HepG2 (cell line): ENCODE data around the gene M1AP. TPM values are rescaled to one million over a fixed set of nuclear protein-coding genes. Genes with fewer than 3 reads are reported as not detected.

Source experiments
- ATAC-seq: fragments of 200-7000 bp; cut with Tn5 transposase; 3 replicates; pipeline ENCODE4 v1.9.1; 2020; ENCODE audit warnings: mild to moderate bottlenecking, moderate library complexity
- BruUV-seq: library from RNA; stranded (reverse); fragments of 400-500 nt; replicated peaks from 2 replicates; lab custom pipeline; 2021; lab: Mats Ljungman, UMichigan
- CTCF ChIA-PET: fragments of 300-600 bp; formaldehyde crosslinking; extraction: SDS; loops from one replicate; lab custom pipeline; 2021; ENCODE audit warnings: low total read pairs, inconsistent platforms, low intra/inter-chr PET ratio; lab: Yijun Ruan, JAX
- POLR2A ChIA-PET: fragments of 350-600 bp; sonication (Branson Sonifier 250); formaldehyde crosslinking; loops from one replicate; lab custom pipeline; 2020; ENCODE audit warnings: antibody characterized with exemption, inconsistent platforms; lab: Yijun Ruan, JAX
- DNase-seq: peaks from one replicate; pipeline ENCODE4 v3.0.0-alpha.2; 2015; ENCODE audit warnings: low spot score
- FAIRE-seq: peaks from 3 replicates; lab custom pipeline; 2011; peaks lifted over from hg19 to GRCh38; lab: Jason Lieb, UNC
- H2AFZ ChIP-seq: one replicate; pipeline ENCODE4 v1.6.1; 2011; ENCODE audit warnings: low read length, inconsistent platforms
- H3K27ac ChIP-seq: fragments of 300-600 bp; 3 replicates; pipeline ENCODE4 v1.8.0; 2011; ENCODE audit warnings: mixed run types, mild to moderate bottlenecking, mixed read lengths, low read length, inconsistent platforms; ENCODE audit not compliant: insufficient read depth; ENCODE audit errors: extremely low read length
- H3K27me3 ChIP-seq, 2 experiments: fragments of 200-600 bp in 1 of 2; 2 replicates in 1 of 2; 3 replicates in 1 of 2; pipeline versions ENCODE4 v1.6.0 to v1.8.0; 2011; ENCODE audit warnings: low read length in 2 of 2, mild to moderate bottlenecking in 2 of 2, moderate library complexity in 2 of 2, inconsistent platforms in 1 of 2; ENCODE audit not compliant: insufficient read depth in 2 of 2, control insufficient read depth in 1 of 2
- H3K36me3 ChIP-seq, 2 experiments: fragments of 200-600 bp in 1 of 2; replicated peaks in 1 of 2; 2 replicates in 1 of 2; 3 replicates in 1 of 2; pipeline versions ENCODE4 v1.5.1 to v1.8.0; 2011; ENCODE audit warnings: low read length in 2 of 2, inconsistent platforms in 1 of 2; ENCODE audit not compliant: insufficient read depth in 2 of 2, control insufficient read depth in 1 of 2
- H3K4me1 ChIP-seq: 2 replicates; pipeline ENCODE4 v1.5.1; 2012; ENCODE audit warnings: low read length, inconsistent platforms; ENCODE audit not compliant: insufficient read depth
- H3K4me2 ChIP-seq: 2 replicates; pipeline ENCODE4 v1.6.0; 2011; ENCODE audit warnings: low read depth, low read length, inconsistent platforms
- H3K4me3 ChIP-seq, 3 experiments: fragments of 200-600 bp in 1 of 3; sonication (generic), shearing (Covaris generic) in 1 of 3; replicated peaks in 1 of 3; 2 replicates each; pipeline ENCODE4 v1.5.1; 2011 to 2016; ENCODE audit warnings: low read length in 3 of 3, inconsistent platforms in 2 of 3, low read depth in 2 of 3, mild to moderate bottlenecking in 2 of 3, control low read depth in 1 of 3, mixed read lengths in 1 of 3; ENCODE audit not compliant: insufficient read depth in 1 of 3
- H3K79me2 ChIP-seq: one replicate; pipeline ENCODE4 v1.6.1; 2011; ENCODE audit warnings: low read length, inconsistent platforms; ENCODE audit not compliant: insufficient read depth
- H3K9ac ChIP-seq: 2 replicates; pipeline ENCODE4 v1.6.0; 2011; ENCODE audit warnings: mild to moderate bottlenecking, low read depth, low read length, inconsistent platforms; ENCODE audit not compliant: insufficient read depth
- H3K9me3 ChIP-seq: 2 replicates; pipeline ENCODE4 v1.5.1; 2012; ENCODE audit warnings: mild to moderate bottlenecking, low read length
- H4K20me1 ChIP-seq: 2 replicates; pipeline ENCODE4 v1.6.0; 2011; ENCODE audit warnings: inconsistent platforms, mild to moderate bottlenecking, low read length, moderate library complexity; ENCODE audit not compliant: insufficient read depth
- HNRNPK ChIP-seq: fragments of 200-400 bp; formaldehyde crosslinking; IDR thresholded peaks from 2 replicates; pipeline ENCODE4 v1.6.1; 2018; ENCODE audit warnings: low read length, low read depth, moderate library complexity, mild to moderate bottlenecking; ENCODE audit not compliant: poor library complexity, severe bottlenecking
- JUND ChIP-seq: sonication (generic); formaldehyde crosslinking; IDR thresholded peaks from 2 replicates; pipeline ENCODE4 v1.8.0; 2022; ENCODE audit warnings: mild to moderate bottlenecking, missing genetic modification reagents
- MATR3 ChIP-seq: sonication (generic); formaldehyde crosslinking; IDR thresholded peaks from 2 replicates; pipeline ENCODE4 v1.4.0; 2020; ENCODE audit warnings: missing genetic modification reagents
- RFX5 ChIP-seq: IDR thresholded peaks from 2 replicates; pipeline ENCODE4 v1.6.1; 2011; ENCODE audit warnings: low read depth, low read length, improper control_type of control experiment
- RORA ChIP-seq: sonication (generic); formaldehyde crosslinking; IDR thresholded peaks from 2 replicates; pipeline ENCODE4 v1.5.0; 2020; ENCODE audit warnings: mild to moderate bottlenecking, missing genetic modification reagents, moderate library complexity
- TARDBP ChIP-seq: sonication (generic); formaldehyde crosslinking; IDR thresholded peaks from 2 replicates; pipeline ENCODE4 v1.8.0; 2022; ENCODE audit warnings: mild to moderate bottlenecking, missing genetic modification reagents
- ZNF354B ChIP-seq: sonication (generic); formaldehyde crosslinking; IDR thresholded peaks from 2 replicates; pipeline ENCODE4 v1.8.0; 2022; ENCODE audit warnings: mild to moderate bottlenecking, missing genetic modification reagents
- ZNF547 ChIP-seq: sonication (generic); formaldehyde crosslinking; IDR thresholded peaks from 2 replicates; pipeline ENCODE4 v1.5.1; 2020; ENCODE audit warnings: mild to moderate bottlenecking, missing genetic modification reagents
- ZNF7 ChIP-seq: IDR thresholded peaks from 2 replicates; pipeline ENCODE4 v1.6.1; 2016; ENCODE audit warnings: missing biosample characterization, missing genetic modification reagents
- ZNF737 ChIP-seq: sonication (generic); formaldehyde crosslinking; IDR thresholded peaks from 2 replicates; pipeline ENCODE4 v1.5.0; 2020; ENCODE audit warnings: missing genetic modification reagents, mild to moderate bottlenecking, borderline replicate concordance
- WGBS: methylation state at CpG from one replicate; pipeline ENCODE4 v1.1.6; 2017; ENCODE audit warnings: low lambda C conversion rate; 5-methylcytosine and 5-hydroxymethylcytosine counted together
- in situ Hi-C: cut with HindIII; loops from 2 replicates; pipeline ENCODE4 v1.10.0; 2017; ENCODE audit warnings: low pct_unique_long_range_greater_than_20kb; ENCODE audit not compliant: extremely low pct_ligation_motif_present
- intact Hi-C: fragments of 100-400 bp; cut with micrococcal nuclease; formaldehyde crosslinking; loops from one replicate; pipeline ENCODE4 v1.10.0; 2022; ENCODE audit not compliant: unreplicated experiment
- polyA plus RNA-seq, 8 experiments: library from polyadenylated mRNA; depleted of rRNA in 3 of 8; stranded (reverse) in 7 of 8; unstranded in 1 of 8; fragments of >200 nt; fragmentation: Illumina TruSeq in 4 of 8; extraction: Trizol in 4 of 8; gene quantifications; 2 replicates each; pipeline versions ENCODE4 v1.2.1 to v1.2.3, GENCODE V29; 2011 to 2016; ENCODE audit warnings: low read depth in 4 of 8, missing spikeins in 1 of 8, mixed read lengths in 1 of 8; ENCODE audit not compliant: insufficient read depth in 1 of 8
- total RNA-seq, 5 experiments: library from RNA; depleted of rRNA; stranded (reverse); fragments of >200 nt; fragmentation: Illumina TruSeq; extraction: Trizol; gene quantifications; 2 replicates each; pipeline ENCODE4 v1.2.3, GENCODE V29; 2016; ENCODE audit warnings: low read depth in 1 of 5
- TF ChIP-seq, protein P1 (sequence below): sonication (generic); formaldehyde crosslinking; conservative IDR thresholded peaks from 2 replicates; pipeline ENCODE4 v1.4.0; 2020; ENCODE audit warnings: mild to moderate bottlenecking, missing genetic modification reagents, moderate library complexity
- TF ChIP-seq, protein P2 (sequence below): sonication (generic); formaldehyde crosslinking; IDR thresholded peaks from 2 replicates; pipeline ENCODE4 v1.9.0; 2021; ENCODE audit warnings: missing genetic modification reagents, mild to moderate bottlenecking, borderline replicate concordance
- TF ChIP-seq, protein P3 (sequence below): sonication (generic); formaldehyde crosslinking; IDR thresholded peaks from 2 replicates; pipeline ENCODE4 v1.4.0; 2020; ENCODE audit warnings: mild to moderate bottlenecking, missing genetic modification reagents, borderline replicate concordance

The M1AP gene
- total and polyA plus RNA-seq, 2 of the 13 experiments (the other 11 are each of a cell fraction or from before 2014, with no cell fraction given): not detected

DNA sequence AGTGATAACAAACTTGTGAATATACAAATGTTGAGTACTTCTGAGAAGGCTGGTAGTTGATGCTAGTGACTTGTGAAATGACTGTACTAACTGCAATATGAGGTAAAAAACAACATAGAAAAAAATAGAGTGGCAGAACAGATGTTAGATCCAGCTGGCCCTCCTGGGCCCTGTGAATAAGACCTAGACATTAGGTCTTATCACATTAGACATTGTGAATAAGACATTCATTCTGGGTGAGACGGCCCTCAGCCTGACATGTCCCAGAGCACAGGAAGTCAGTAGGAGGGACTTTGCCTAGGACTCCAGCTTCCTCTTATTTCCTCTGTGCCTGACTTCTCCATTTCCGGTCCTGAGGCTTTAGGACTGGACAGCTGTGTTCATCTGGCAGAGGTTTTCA lies 70.7 kb downstream of the M1AP start (continued):
- TF ChIP-seq, protein P1, sequence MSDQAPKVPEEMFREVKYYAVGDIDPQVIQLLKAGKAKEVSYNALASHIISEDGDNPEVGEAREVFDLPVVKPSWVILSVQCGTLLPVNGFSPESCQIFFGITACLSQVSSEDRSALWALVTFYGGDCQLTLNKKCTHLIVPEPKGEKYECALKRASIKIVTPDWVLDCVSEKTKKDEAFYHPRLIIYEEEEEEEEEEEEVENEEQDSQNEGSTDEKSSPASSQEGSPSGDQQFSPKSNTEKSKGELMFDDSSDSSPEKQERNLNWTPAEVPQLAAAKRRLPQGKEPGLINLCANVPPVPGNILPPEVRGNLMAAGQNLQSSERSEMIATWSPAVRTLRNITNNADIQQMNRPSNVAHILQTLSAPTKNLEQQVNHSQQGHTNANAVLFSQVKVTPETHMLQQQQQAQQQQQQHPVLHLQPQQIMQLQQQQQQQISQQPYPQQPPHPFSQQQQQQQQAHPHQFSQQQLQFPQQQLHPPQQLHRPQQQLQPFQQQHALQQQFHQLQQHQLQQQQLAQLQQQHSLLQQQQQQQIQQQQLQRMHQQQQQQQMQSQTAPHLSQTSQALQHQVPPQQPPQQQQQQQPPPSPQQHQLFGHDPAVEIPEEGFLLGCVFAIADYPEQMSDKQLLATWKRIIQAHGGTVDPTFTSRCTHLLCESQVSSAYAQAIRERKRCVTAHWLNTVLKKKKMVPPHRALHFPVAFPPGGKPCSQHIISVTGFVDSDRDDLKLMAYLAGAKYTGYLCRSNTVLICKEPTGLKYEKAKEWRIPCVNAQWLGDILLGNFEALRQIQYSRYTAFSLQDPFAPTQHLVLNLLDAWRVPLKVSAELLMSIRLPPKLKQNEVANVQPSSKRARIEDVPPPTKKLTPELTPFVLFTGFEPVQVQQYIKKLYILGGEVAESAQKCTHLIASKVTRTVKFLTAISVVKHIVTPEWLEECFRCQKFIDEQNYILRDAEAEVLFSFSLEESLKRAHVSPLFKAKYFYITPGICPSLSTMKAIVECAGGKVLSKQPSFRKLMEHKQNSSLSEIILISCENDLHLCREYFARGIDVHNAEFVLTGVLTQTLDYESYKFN (CRISPR knock-in tag): no peak

DNA sequence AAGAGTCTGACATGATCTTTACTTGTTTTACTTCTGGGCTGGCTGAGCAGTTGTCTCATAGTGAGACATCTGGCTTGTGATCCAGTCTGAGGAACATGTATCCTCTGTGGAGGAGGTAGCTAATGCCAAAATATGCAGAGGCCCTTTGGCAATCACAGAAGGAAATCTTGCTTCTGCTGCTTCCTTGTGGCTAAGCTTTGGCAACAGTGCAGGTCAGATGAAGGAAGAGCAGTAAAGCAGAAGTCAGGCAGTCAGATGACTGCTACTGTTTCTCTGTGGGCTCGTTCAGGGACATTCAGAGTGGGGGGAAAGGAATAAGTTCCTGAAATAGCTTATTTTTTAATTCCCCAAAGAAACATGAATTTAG lies 71.3 kb downstream of the M1AP start:
- in situ Hi-C loops: no loop called here
- intact Hi-C loops: no loop called here
- Histone ChIP-seq H2AFZ (peak overlapping the region; percentile 20), H3K9ac (no peak overlapping the region), H3K9me3 (no peaks in the 10 kb centered on the region), H3K79me2 (no peaks in the 10 kb centered on the region), H3K27me3 (peaks cover 0 to 27% of the 10 kb centered on the region in 2 experiments; a peak in 4 of 5 replicates), H3K4me1 (peaks cover 10% of the 10 kb centered on the region), H3K36me3 (no peaks in the 10 kb centered on the region), H3K4me2 (no peak overlapping the region), H3K27ac (no peak overlapping the region), H3K4me3 (no peak overlapping the region), H4K20me1 (no peaks in the 10 kb centered on the region)
- ATAC-seq (no peak), DNase-seq (no peak), FAIRE-seq (no peak)
- 0% methylated on average over 1 of the region's 1 CpG for WGBS
- ChIA-PET CTCF (no interaction called here), POLR2A (no interaction called here)
- BruUV-seq: no TSS peak
- TF ChIP-seq, protein P2, sequence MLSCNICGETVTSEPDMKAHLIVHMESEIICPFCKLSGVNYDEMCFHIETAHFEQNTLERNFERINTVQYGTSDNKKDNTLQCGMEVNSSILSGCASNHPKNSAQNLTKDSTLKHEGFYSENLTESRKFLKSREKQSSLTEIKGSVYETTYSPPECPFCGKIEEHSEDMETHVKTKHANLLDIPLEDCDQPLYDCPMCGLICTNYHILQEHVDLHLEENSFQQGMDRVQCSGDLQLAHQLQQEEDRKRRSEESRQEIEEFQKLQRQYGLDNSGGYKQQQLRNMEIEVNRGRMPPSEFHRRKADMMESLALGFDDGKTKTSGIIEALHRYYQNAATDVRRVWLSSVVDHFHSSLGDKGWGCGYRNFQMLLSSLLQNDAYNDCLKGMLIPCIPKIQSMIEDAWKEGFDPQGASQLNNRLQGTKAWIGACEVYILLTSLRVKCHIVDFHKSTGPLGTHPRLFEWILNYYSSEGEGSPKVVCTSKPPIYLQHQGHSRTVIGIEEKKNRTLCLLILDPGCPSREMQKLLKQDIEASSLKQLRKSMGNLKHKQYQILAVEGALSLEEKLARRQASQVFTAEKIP (CRISPR knock-in tag): no peak
- TF ChIP-seq RFX5 (no peak), ZNF547 (CRISPR knock-in tag) (no peak), ZNF7 (CRISPR knock-in tag) (no peak), MATR3 (no peak), ZNF354B (CRISPR knock-in tag) (no peak), RORA (CRISPR knock-in tag) (no peak), ZNF737 (no peak), TARDBP (CRISPR knock-in tag) (no peak), HNRNPK (no peak), JUND (CRISPR knock-in tag) (no peak)
- TF ChIP-seq, protein P3, sequence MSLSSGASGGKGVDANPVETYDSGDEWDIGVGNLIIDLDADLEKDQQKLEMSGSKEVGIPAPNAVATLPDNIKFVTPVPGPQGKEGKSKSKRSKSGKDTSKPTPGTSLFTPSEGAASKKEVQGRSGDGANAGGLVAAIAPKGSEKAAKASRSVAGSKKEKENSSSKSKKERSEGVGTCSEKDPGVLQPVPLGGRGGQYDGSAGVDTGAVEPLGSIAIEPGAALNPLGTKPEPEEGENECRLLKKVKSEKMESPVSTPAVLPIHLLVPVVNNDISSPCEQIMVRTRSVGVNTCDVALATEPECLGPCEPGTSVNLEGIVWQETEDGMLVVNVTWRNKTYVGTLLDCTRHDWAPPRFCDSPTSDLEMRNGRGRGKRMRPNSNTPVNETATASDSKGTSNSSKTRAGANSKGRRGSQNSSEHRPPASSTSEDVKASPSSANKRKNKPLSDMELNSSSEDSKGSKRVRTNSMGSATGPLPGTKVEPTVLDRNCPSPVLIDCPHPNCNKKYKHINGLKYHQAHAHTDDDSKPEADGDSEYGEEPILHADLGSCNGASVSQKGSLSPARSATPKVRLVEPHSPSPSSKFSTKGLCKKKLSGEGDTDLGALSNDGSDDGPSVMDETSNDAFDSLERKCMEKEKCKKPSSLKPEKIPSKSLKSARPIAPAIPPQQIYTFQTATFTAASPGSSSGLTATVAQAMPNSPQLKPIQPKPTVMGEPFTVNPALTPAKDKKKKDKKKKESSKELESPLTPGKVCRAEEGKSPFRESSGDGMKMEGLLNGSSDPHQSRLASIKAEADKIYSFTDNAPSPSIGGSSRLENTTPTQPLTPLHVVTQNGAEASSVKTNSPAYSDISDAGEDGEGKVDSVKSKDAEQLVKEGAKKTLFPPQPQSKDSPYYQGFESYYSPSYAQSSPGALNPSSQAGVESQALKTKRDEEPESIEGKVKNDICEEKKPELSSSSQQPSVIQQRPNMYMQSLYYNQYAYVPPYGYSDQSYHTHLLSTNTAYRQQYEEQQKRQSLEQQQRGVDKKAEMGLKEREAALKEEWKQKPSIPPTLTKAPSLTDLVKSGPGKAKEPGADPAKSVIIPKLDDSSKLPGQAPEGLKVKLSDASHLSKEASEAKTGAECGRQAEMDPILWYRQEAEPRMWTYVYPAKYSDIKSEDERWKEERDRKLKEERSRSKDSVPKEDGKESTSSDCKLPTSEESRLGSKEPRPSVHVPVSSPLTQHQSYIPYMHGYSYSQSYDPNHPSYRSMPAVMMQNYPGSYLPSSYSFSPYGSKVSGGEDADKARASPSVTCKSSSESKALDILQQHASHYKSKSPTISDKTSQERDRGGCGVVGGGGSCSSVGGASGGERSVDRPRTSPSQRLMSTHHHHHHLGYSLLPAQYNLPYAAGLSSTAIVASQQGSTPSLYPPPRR (CRISPR knock-in tag): no peak
